Measurements from ENCODE around the gene ACSF3. TPM values are rescaled to one million over a fixed set of nuclear protein-coding genes. Genes with fewer than 3 reads are reported as not detected.
"Not testable (repeated sequence)": the region's sequence is repeated elsewhere in the genome, so short reads cannot be mapped to it uniquely, and the experiment has no call there.

The ACSF3 gene
- total RNA-seq, 1 donor from 2014 or later, result 25.8 TPM

DNA sequence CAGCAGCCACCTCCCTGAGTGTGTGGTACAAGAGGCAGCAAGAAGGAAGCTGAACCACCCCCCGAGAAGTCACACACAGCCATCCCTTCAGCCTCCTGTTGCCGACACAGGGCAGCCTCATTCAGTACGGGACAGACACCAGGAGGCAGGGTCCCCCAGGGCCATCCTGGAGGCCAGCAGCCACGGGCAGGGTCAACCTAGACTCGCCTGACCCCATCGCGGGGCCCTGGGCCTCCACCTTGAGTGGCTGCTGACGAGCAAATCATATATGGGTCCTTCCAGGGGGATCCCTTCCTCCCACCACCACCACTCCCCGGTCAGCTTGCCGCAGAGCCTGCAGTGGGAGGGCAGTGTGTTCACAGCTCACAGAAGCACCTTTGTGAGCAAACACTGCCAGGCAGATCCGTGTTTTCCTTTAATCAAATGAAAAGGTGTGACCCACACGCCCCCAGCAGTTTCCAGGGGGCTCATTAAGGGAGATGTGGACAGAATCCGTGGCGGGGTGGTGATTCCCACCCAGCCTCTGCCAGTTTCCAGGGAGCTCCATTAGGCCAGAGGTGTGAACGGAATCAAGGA lies 5.6 kb upstream of the ACSF3 start:
- TF ChIP-seq, protein P1, sequence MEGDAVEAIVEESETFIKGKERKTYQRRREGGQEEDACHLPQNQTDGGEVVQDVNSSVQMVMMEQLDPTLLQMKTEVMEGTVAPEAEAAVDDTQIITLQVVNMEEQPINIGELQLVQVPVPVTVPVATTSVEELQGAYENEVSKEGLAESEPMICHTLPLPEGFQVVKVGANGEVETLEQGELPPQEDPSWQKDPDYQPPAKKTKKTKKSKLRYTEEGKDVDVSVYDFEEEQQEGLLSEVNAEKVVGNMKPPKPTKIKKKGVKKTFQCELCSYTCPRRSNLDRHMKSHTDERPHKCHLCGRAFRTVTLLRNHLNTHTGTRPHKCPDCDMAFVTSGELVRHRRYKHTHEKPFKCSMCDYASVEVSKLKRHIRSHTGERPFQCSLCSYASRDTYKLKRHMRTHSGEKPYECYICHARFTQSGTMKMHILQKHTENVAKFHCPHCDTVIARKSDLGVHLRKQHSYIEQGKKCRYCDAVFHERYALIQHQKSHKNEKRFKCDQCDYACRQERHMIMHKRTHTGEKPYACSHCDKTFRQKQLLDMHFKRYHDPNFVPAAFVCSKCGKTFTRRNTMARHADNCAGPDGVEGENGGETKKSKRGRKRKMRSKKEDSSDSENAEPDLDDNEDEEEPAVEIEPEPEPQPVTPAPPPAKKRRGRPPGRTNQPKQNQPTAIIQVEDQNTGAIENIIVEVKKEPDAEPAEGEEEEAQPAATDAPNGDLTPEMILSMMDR (IDR thresholded peaks at IDR 0.05; ENCODE audit: insufficient read depth, low read length, severe bottlenecking), result no peak
- FAIRE-seq (no peak), DNase-seq (ENCODE audit: low read depth) (no peak)
- Histone ChIP-seq H3K4me3 (ENCODE audit: low read depth, low read length) (no peak overlapping the region), H3K27me3 (ENCODE audit: control insufficient read depth, insufficient read depth, low read length) (peaks cover 13% of the 10 kb centered on the region), H3K36me3 (ENCODE audit: control insufficient read depth, insufficient read depth, low read length) (no peaks in the 10 kb centered on the region)

DNA sequence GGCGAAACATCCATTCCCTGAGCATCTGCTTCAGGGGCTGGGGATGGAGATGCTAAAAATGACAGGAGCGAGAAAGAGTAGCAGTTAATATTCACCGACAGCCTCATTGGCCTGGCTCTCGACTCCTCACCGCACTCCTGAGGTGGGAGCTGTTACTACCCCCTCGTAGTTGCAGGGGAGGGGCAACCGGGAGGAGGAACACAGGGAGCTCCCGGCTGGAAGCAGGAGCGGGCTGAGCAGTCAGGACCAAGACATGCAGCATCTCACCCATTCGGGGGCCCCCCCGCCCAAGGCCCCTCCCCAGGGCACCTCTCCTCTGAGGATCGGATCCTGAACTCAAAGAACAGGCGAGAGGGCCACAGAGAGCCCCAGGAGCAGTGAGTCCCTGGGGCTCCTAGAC lies 4.5 kb upstream of the ACSF3 start:
- TF ChIP-seq, protein P1 (IDR thresholded peaks at IDR 0.05; ENCODE audit: insufficient read depth, low read length, severe bottlenecking), result no peak
- FAIRE-seq, result no peak
- H3K4me3 ChIP-seq (ENCODE audit: low read depth, low read length), result no peak overlapping the region

GRCh38 chr16:89090182-89090630 lies 3.4 kb upstream of the ACSF3 start:
- Histone ChIP-seq H3K36me3 (ENCODE audit: control insufficient read depth, insufficient read depth, low read length) (no peaks in the 10 kb centered on the region), H3K27me3 (ENCODE audit: control insufficient read depth, insufficient read depth, low read length) (peaks cover 13% of the 10 kb centered on the region), H3K4me3 (ENCODE audit: low read depth, low read length) (no peak overlapping the region)
- DNase-seq (ENCODE audit: low read depth), result no peak
- FAIRE-seq, result no peak
- TF ChIP-seq, protein P1 (IDR thresholded peaks at IDR 0.05; ENCODE audit: insufficient read depth, low read length, severe bottlenecking), result no peak

More for the DNA sequence above, 4.5 kb upstream of the ACSF3 start:
- H3K27me3 ChIP-seq (ENCODE audit: control insufficient read depth, insufficient read depth, low read length), result peaks cover 13% of the 10 kb centered on the region
- H3K36me3 ChIP-seq (ENCODE audit: control insufficient read depth, insufficient read depth, low read length), result no peaks in the 10 kb centered on the region
- DNase-seq (ENCODE audit: low read depth), result no peak

- Histone ChIP-seq H3K4me3 (ENCODE audit: low read depth, low read length) (no peak overlapping the region), H3K27me3 (ENCODE audit: control insufficient read depth, insufficient read depth, low read length) (peaks cover 13% of the 10 kb centered on the region), H3K36me3 (ENCODE audit: control insufficient read depth, insufficient read depth, low read length) (no peaks in the 10 kb centered on the region)
- no peak for DNase-seq (ENCODE audit: low read depth)
- no peak for FAIRE-seq
- TF ChIP-seq, protein P1 (IDR thresholded peaks at IDR 0.05; ENCODE audit: insufficient read depth, low read length, severe bottlenecking), result no peak
These were observed 2.8 kb upstream of the ACSF3 start for GRCh38 chr16:89090669-89091426.

GRCh38 chr16:89092013-89092412 lies 1.6 kb upstream of the ACSF3 start:
- peaks cover 3% of the 10 kb centered on the region for H3K36me3 ChIP-seq (ENCODE audit: control insufficient read depth, insufficient read depth, low read length)
- DNase-seq (ENCODE audit: low read depth) (no peak), FAIRE-seq (no peak)
- no peak overlapping the region for H3K4me3 ChIP-seq (ENCODE audit: low read depth, low read length)
- H3K27me3 ChIP-seq (ENCODE audit: control insufficient read depth, insufficient read depth, low read length), result peaks cover 13% of the 10 kb centered on the region
- TF ChIP-seq, protein P1 (IDR thresholded peaks at IDR 0.05; ENCODE audit: insufficient read depth, low read length, severe bottlenecking), result no peak

- not testable (repeated sequence) for FAIRE-seq; H3K36me3 ChIP-seq (ENCODE audit: control insufficient read depth, insufficient read depth, low read length); DNase-seq (ENCODE audit: low read depth)
- Histone ChIP-seq H3K4me3 (ENCODE audit: low read depth, low read length) (peak overlapping the region; percentile 56), H3K27me3 (ENCODE audit: control insufficient read depth, insufficient read depth, low read length) (peaks cover 13% of the 10 kb centered on the region)
These were observed 425 bp upstream of the ACSF3 start for GRCh38 chr16:89093252-89093601.
